ENCODE measurements around the gene RNF26. TPM values are rescaled to one million over a fixed set of nuclear protein-coding genes. Genes with fewer than 3 reads are reported as not detected.

The RNF26 gene
- total RNA-seq, 2 experiments from 2014 or later: 30.2 to 31.9 TPM

GRCh38 chr11:119338318-119338890, 4.1 kb downstream of the RNF26 start:
- peak; percentile 75 for TF ChIP-seq CTCF (IDR thresholded peaks at IDR 0.05)
- no peak overlapping the region for H3K27ac Mint-ChIP-seq
- H3K27me3 Mint-ChIP-seq: peaks cover 26% of the 10 kb centered on the region
- peaks cover 49% of the 10 kb centered on the region for H3K4me1 Mint-ChIP-seq (ENCODE audit: low read depth)
- DNase-seq: peak; percentile 83
- intact Hi-C loops (cut with micrococcal nuclease): no loop called here
- no peak overlapping the region for H3K4me3 Mint-ChIP-seq
- no peaks in the 10 kb centered on the region for H3K9me3 Mint-ChIP-seq
- ChIA-PET POLR2A (interaction anchor here (0.6 to 2.1 kb wide), 7 partner anchors 10 to 261 kb away, joined by 3 to 9 read pairs (median 3); no protein-coding TSS in a partner anchor), CTCF (interaction anchor here (0.6 to 10.9 kb wide), 33 partner anchors 9 to 369 kb away, joined by 3 to 201 read pairs (median 5); partner anchors contain the start of genes CBL, MCAM, MFRP and USP2)
- H3K36me3 Mint-ChIP-seq (ENCODE audit: low read depth): peaks cover 24% of the 10 kb centered on the region
- peak; percentile 45 for ATAC-seq

GRCh38 chr11:119338965-119339588, 4.8 kb downstream of the RNF26 start:
- peaks cover 47% of the 10 kb centered on the region for H3K4me1 Mint-ChIP-seq (ENCODE audit: low read depth)
- H3K36me3 Mint-ChIP-seq (ENCODE audit: low read depth): peaks cover 24% of the 10 kb centered on the region
- TF ChIP-seq CTCF (IDR thresholded peaks at IDR 0.05): no peak
- no peaks in the 10 kb centered on the region for H3K9me3 Mint-ChIP-seq
- H3K4me3 Mint-ChIP-seq: peak overlapping the region; percentile 5
- ChIA-PET CTCF (interaction anchor here (0.6 to 10.9 kb wide), 31 partner anchors 9 to 316 kb away, joined by 3 to 201 read pairs (median 4); partner anchors contain the start of genes CBL, MCAM, MFRP and USP2), POLR2A (no interaction called here)
- intact Hi-C loops (cut with micrococcal nuclease): no loop called here
- ATAC-seq (no peak), DNase-seq (no peak)
- H3K27ac Mint-ChIP-seq: no peak overlapping the region
- H3K27me3 Mint-ChIP-seq: peaks cover 29% of the 10 kb centered on the region

GRCh38 chr11:119339589-119340334, 5.4 kb downstream of the RNF26 start:
- H3K27ac Mint-ChIP-seq: no peak overlapping the region
- DNase-seq (peak; percentile 51), ATAC-seq (peak; percentile 15)
- peaks cover 29% of the 10 kb centered on the region for H3K27me3 Mint-ChIP-seq
- intact Hi-C loops (cut with micrococcal nuclease): no loop called here
- H3K36me3 Mint-ChIP-seq (ENCODE audit: low read depth): peaks cover 22% of the 10 kb centered on the region
- TF ChIP-seq CTCF (IDR thresholded peaks at IDR 0.05): peak; percentile 94
- ChIA-PET POLR2A (interaction anchor here (0.6 kb wide), 1 partner anchor 21 kb away, joined by 3 read pairs; no protein-coding TSS in a partner anchor), CTCF (interaction anchor here (0.7 to 10.9 kb wide), 19 partner anchors 9 to 317 kb away, joined by 3 to 201 read pairs (median 5); partner anchors contain the start of genes CBL and USP2)
- peak overlapping the region; percentile 5 for H3K4me3 Mint-ChIP-seq
- no peaks in the 10 kb centered on the region for H3K9me3 Mint-ChIP-seq
- H3K4me1 Mint-ChIP-seq (ENCODE audit: low read depth): peaks cover 47% of the 10 kb centered on the region

GRCh38 chr11:119340335-119341221, 6.3 kb downstream of the RNF26 start, which contains the start of gene C1QTNF5:
TSS of gene C1QTNF5 (minus strand) at chr11:119340883. CDS start at chr11:119340397, 486 bp downstream.
- intact Hi-C loops (cut with micrococcal nuclease): no loop called here
- peaks cover 39% of the 10 kb centered on the region for H3K4me1 Mint-ChIP-seq (ENCODE audit: low read depth)
- H3K27ac Mint-ChIP-seq: no peak within 1 kb of the TSS
- ChIA-PET CTCF (interaction anchor here (0.6 to 10.9 kb wide), 22 partner anchors 8 to 256 kb away, joined by 3 to 201 read pairs (median 3); partner anchors contain the start of genes HMBS and USP2), POLR2A (interaction anchor here (0.6 to 0.7 kb wide), 3 partner anchors 20 to 245 kb away, joined by 3 read pairs; no protein-coding TSS in a partner anchor)
- peaks cover 21% of the 10 kb centered on the region for H3K36me3 Mint-ChIP-seq (ENCODE audit: low read depth)
- DNase-seq (no peak), ATAC-seq (no peak)
- no peak within 1 kb of the TSS for H3K4me3 Mint-ChIP-seq
- peaks cover 29% of the 10 kb centered on the region for H3K27me3 Mint-ChIP-seq
- no peaks in the 10 kb centered on the region for H3K9me3 Mint-ChIP-seq
- TF ChIP-seq CTCF (IDR thresholded peaks at IDR 0.05): no peak
